ENCODE results near the gene KIF6. TPM values are rescaled to one million over a fixed set of nuclear protein-coding genes. Genes with fewer than 3 reads are reported as not detected.

The KIF6 gene
- total RNA-seq, 2 experiments from 2014 or later, result not detected

GRCh38 chr6:39328066-39328465 is 397.1 kb downstream of the KIF6 start:
- ATAC-seq (no peak), DNase-seq (no peak)
- Mint-ChIP-seq H3K9me3 (ENCODE audit: insufficient read depth) (no peaks in the 10 kb centered on the region), H3K4me1 (ENCODE audit: low read depth) (no peaks in the 10 kb centered on the region), H3K27ac (no peak overlapping the region), H3K27me3 (ENCODE audit: low read depth) (peaks cover 32% of the 10 kb centered on the region), H3K36me3 (ENCODE audit: low read depth) (no peaks in the 10 kb centered on the region), H3K4me3 (no peak overlapping the region)
- POLR2A ChIA-PET, result interaction anchor here (0.6 kb wide), 1 partner anchor 660 kb away, joined by 3 read pairs; no protein-coding TSS in a partner anchor
- CTCF ChIA-PET, result no interaction called here

- H3K27me3 Mint-ChIP-seq (ENCODE audit: low read depth), result peaks cover 27% of the 10 kb centered on the region
- ATAC-seq (no peak), DNase-seq (no peak)
- H3K4me3 Mint-ChIP-seq, result no peak overlapping the region
- ChIA-PET POLR2A (no interaction called here), CTCF (no interaction called here)
- no peaks in the 10 kb centered on the region for H3K9me3 Mint-ChIP-seq (ENCODE audit: insufficient read depth)
- no peak overlapping the region for H3K27ac Mint-ChIP-seq
- H3K36me3 Mint-ChIP-seq (ENCODE audit: low read depth), result no peaks in the 10 kb centered on the region
- no peaks in the 10 kb centered on the region for H3K4me1 Mint-ChIP-seq (ENCODE audit: low read depth)
Observed at GRCh38 chr6:39327507-39327906, 397.7 kb downstream of the KIF6 start.

GRCh38 chr6:39322306-39322850 is 402.8 kb downstream of the KIF6 start, which contains the start of gene KCNK16:
Gene KCNK16 (minus strand): TSS chr6:39322702. CDS start chr6:39322540, 162 bp downstream.
- ATAC-seq (no peak), DNase-seq (no peak)
- H3K4me1 Mint-ChIP-seq (ENCODE audit: low read depth), result no peaks in the 10 kb centered on the region
- H3K4me3 Mint-ChIP-seq, result no peak within 1 kb of the TSS
- no peaks in the 10 kb centered on the region for H3K9me3 Mint-ChIP-seq (ENCODE audit: insufficient read depth)
- ChIA-PET POLR2A (no interaction called here), CTCF (no interaction called here)
- peaks cover 26% of the 10 kb centered on the region for H3K27me3 Mint-ChIP-seq (ENCODE audit: low read depth)
- no peak within 1 kb of the TSS for H3K27ac Mint-ChIP-seq
- no peaks in the 10 kb centered on the region for H3K36me3 Mint-ChIP-seq (ENCODE audit: low read depth)

- H3K9me3 Mint-ChIP-seq (ENCODE audit: insufficient read depth), result no peaks in the 10 kb centered on the region
- ATAC-seq (no peak), DNase-seq (no peak)
- peaks cover 30% of the 10 kb centered on the region for H3K27me3 Mint-ChIP-seq (ENCODE audit: low read depth)
- ChIA-PET POLR2A (no interaction called here), CTCF (no interaction called here)
- H3K36me3 Mint-ChIP-seq (ENCODE audit: low read depth), result no peaks in the 10 kb centered on the region
- no peak overlapping the region for H3K27ac Mint-ChIP-seq
- H3K4me1 Mint-ChIP-seq (ENCODE audit: low read depth), result no peaks in the 10 kb centered on the region
- H3K4me3 Mint-ChIP-seq, result no peak overlapping the region
Observed at GRCh38 chr6:39321761-39322160, 403.4 kb downstream of the KIF6 start.

- POLR2A ChIA-PET, result no interaction called here
- no peak for ATAC-seq
- no peak for DNase-seq
- Mint-ChIP-seq H3K27me3 (ENCODE audit: low read depth) (peaks cover 40% of the 10 kb centered on the region), H3K4me1 (ENCODE audit: low read depth) (no peaks in the 10 kb centered on the region), H3K4me3 (no peak overlapping the region), H3K9me3 (ENCODE audit: insufficient read depth) (no peaks in the 10 kb centered on the region), H3K36me3 (ENCODE audit: low read depth) (no peaks in the 10 kb centered on the region), H3K27ac (no peak overlapping the region)
- CTCF ChIA-PET, result interaction anchor here (1.2 kb wide), 1 partner anchor 10 kb away, joined by 4 read pairs; no protein-coding TSS in a partner anchor
Observed at GRCh38 chr6:39320363-39320984, 404.7 kb downstream of the KIF6 start.

- CTCF ChIA-PET, result interaction anchor here (0.7 to 1.2 kb wide), 2 partner anchors 10 kb away, joined by 3 to 4 read pairs; no protein-coding TSS in a partner anchor
- H3K4me3 Mint-ChIP-seq, result no peak overlapping the region
- ATAC-seq (no peak), DNase-seq (no peak)
- H3K27me3 Mint-ChIP-seq (ENCODE audit: low read depth), result peaks cover 43% of the 10 kb centered on the region
- H3K27ac Mint-ChIP-seq, result no peak overlapping the region
- H3K36me3 Mint-ChIP-seq (ENCODE audit: low read depth), result no peaks in the 10 kb centered on the region
- H3K9me3 Mint-ChIP-seq (ENCODE audit: insufficient read depth), result no peaks in the 10 kb centered on the region
- H3K4me1 Mint-ChIP-seq (ENCODE audit: low read depth), result peaks cover under 1% of the 10 kb centered on the region
- POLR2A ChIA-PET, result no interaction called here
Observed at GRCh38 chr6:39319621-39320362, 405.4 kb downstream of the KIF6 start.

GRCh38 chr6:39317256-39317655 is 408.0 kb downstream of the KIF6 start:
- DNase-seq (no peak), ATAC-seq (no peak)
- Mint-ChIP-seq H3K9me3 (ENCODE audit: insufficient read depth) (no peaks in the 10 kb centered on the region), H3K27me3 (ENCODE audit: low read depth) (peaks cover 49% of the 10 kb centered on the region), H3K4me1 (ENCODE audit: low read depth) (peaks cover 18% of the 10 kb centered on the region), H3K4me3 (no peak overlapping the region), H3K27ac (no peak overlapping the region), H3K36me3 (ENCODE audit: low read depth) (no peaks in the 10 kb centered on the region)
- ChIA-PET CTCF (interaction anchor here (1.4 kb wide), 1 partner anchor 18 kb away, joined by 3 read pairs; no protein-coding TSS in a partner anchor), POLR2A (no interaction called here)

- no peak within 1 kb of the TSS for H3K4me3 Mint-ChIP-seq
- H3K4me1 Mint-ChIP-seq (ENCODE audit: low read depth), result peaks cover 18% of the 10 kb centered on the region
- no peak within 1 kb of the TSS for H3K27ac Mint-ChIP-seq
- ChIA-PET CTCF (interaction anchor here (1.2 to 1.6 kb wide), 2 partner anchors 11 to 148 kb away, joined by 3 to 4 read pairs; no protein-coding TSS in a partner anchor), POLR2A (no interaction called here)
- H3K27me3 Mint-ChIP-seq (ENCODE audit: low read depth), result peaks cover 55% of the 10 kb centered on the region
- H3K36me3 Mint-ChIP-seq (ENCODE audit: low read depth), result no peaks in the 10 kb centered on the region
- no peak for DNase-seq
- no peak for ATAC-seq
- H3K9me3 Mint-ChIP-seq (ENCODE audit: insufficient read depth), result no peaks in the 10 kb centered on the region
Observed at GRCh38 chr6:39314273-39314795, 410.9 kb downstream of the KIF6 start, which contains the start of gene KCNK17. Gene KCNK17 (minus strand): TSS chr6:39314419. CDS start chr6:39314320, 99 bp downstream.

GRCh38 chr6:39313526-39314272 is 411.5 kb downstream of the KIF6 start:
- H3K9me3 Mint-ChIP-seq (ENCODE audit: insufficient read depth), result no peaks in the 10 kb centered on the region
- H3K36me3 Mint-ChIP-seq (ENCODE audit: low read depth), result no peaks in the 10 kb centered on the region
- ATAC-seq (peak; percentile 16), DNase-seq (no peak)
- CTCF ChIA-PET, result interaction anchor here (1.6 kb wide), 1 partner anchor 147 kb away, joined by 4 read pairs; no protein-coding TSS in a partner anchor
- H3K27ac Mint-ChIP-seq, result no peak overlapping the region
- no peak overlapping the region for H3K4me3 Mint-ChIP-seq
- peaks cover 51% of the 10 kb centered on the region for H3K27me3 Mint-ChIP-seq (ENCODE audit: low read depth)
- POLR2A ChIA-PET, result no interaction called here
- peaks cover 18% of the 10 kb centered on the region for H3K4me1 Mint-ChIP-seq (ENCODE audit: low read depth)

- Mint-ChIP-seq H3K27ac (no peak overlapping the region), H3K4me3 (no peak overlapping the region)
Observed at GRCh38 chr6:39312912-39313525, 412.2 kb downstream of the KIF6 start.

GRCh38 chr6:39310542-39310941 is 414.7 kb downstream of the KIF6 start:
- Mint-ChIP-seq H3K9me3 (ENCODE audit: insufficient read depth) (no peaks in the 10 kb centered on the region), H3K27ac (no peak overlapping the region), H3K36me3 (ENCODE audit: low read depth) (no peaks in the 10 kb centered on the region), H3K4me1 (ENCODE audit: low read depth) (peaks cover 18% of the 10 kb centered on the region), H3K27me3 (ENCODE audit: low read depth) (peaks cover 46% of the 10 kb centered on the region), H3K4me3 (no peak overlapping the region)
- ChIA-PET POLR2A (no interaction called here), CTCF (interaction anchor here (0.6 to 4.8 kb wide), 23 partner anchors 8 to 438 kb away, joined by 3 to 87 read pairs (median 4); no protein-coding TSS in a partner anchor)
- no peak for ATAC-seq
- DNase-seq, result no peak

More at GRCh38 chr6:39312912-39313525, 412.2 kb downstream of the KIF6 start:
- CTCF ChIA-PET, result interaction anchor here (0.6 to 1.6 kb wide), 3 partner anchors 10 to 214 kb away, joined by 3 to 5 read pairs (median 4); no protein-coding TSS in a partner anchor
- no peak for DNase-seq
- ATAC-seq, result peak; percentile 16
- H3K27me3 Mint-ChIP-seq (ENCODE audit: low read depth), result peaks cover 51% of the 10 kb centered on the region
- H3K4me1 Mint-ChIP-seq (ENCODE audit: low read depth), result peaks cover 18% of the 10 kb centered on the region
- H3K9me3 Mint-ChIP-seq (ENCODE audit: insufficient read depth), result no peaks in the 10 kb centered on the region
- no peaks in the 10 kb centered on the region for H3K36me3 Mint-ChIP-seq (ENCODE audit: low read depth)
- POLR2A ChIA-PET, result no interaction called here

Measured in activated CD8-positive, alpha-beta T cell treated with anti-CD3 and anti-CD28 coated beads, Interleukin-2, amount 10 ng/mL, durations not matched to agents 7 days and 5 days (primary cell).